Kidney (tissue), 14 donors: ENCODE data around the gene USP37. TPM values are rescaled to one million over a fixed set of nuclear protein-coding genes. Genes with fewer than 3 reads are reported as not detected.

ENCODE experiments used
- DNase-seq, 5 donors: peaks; one replicate each; pipeline ENCODE4 v3.0.0-alpha.2; 2013 to 2020
- FAIRE-seq: peaks from 2 replicates; lab custom pipeline; 2012; peaks lifted over from hg19 to GRCh38; lab: Jason Lieb, UNC
- H3K27ac ChIP-seq, 2 donors: one replicate each; pipeline ENCODE4 v1.7.0; 2013; ENCODE audit warnings: low read depth in 2 of 2, low read length in 2 of 2, inconsistent platforms in 1 of 2
- H3K27me3 ChIP-seq: one replicate; pipeline ENCODE4 v1.7.1; 2013; ENCODE audit warnings: low read length, inconsistent platforms; ENCODE audit not compliant: control insufficient read depth, insufficient read depth
- H3K36me3 ChIP-seq, 3 donors: one replicate each; pipeline versions ENCODE4 v1.7.0 to v1.7.1; 2013; ENCODE audit warnings: low read length in 3 of 3, control low read depth in 1 of 3, inconsistent platforms in 1 of 3; ENCODE audit not compliant: insufficient read depth in 3 of 3, control insufficient read depth in 2 of 3
- H3K4me1 ChIP-seq, 3 donors: one replicate each; pipeline versions ENCODE4 v1.7.0 to v1.7.1; 2013; ENCODE audit warnings: low read length in 3 of 3, inconsistent platforms in 1 of 3, low read depth in 1 of 3; ENCODE audit not compliant: control insufficient read depth in 2 of 3, insufficient read depth in 2 of 3
- H3K4me3 ChIP-seq, 3 donors: one replicate each; pipeline versions ENCODE4 v1.7.0 to v1.8.1; 2013; ENCODE audit warnings: low read length in 3 of 3, control low read depth in 1 of 3, inconsistent platforms in 1 of 3
- H3K9ac ChIP-seq, 3 donors: one replicate each; pipeline versions ENCODE4 v1.7.0 to v1.7.1; 2013; ENCODE audit warnings: low read length in 3 of 3, control low read depth in 1 of 3, inconsistent platforms in 1 of 3
- H3K9me3 ChIP-seq, 3 donors: one replicate each; pipeline versions ENCODE4 v1.7.0 to v1.7.1; 2013; ENCODE audit warnings: low read length in 3 of 3, control low read depth in 1 of 3, inconsistent platforms in 1 of 3; ENCODE audit not compliant: control insufficient read depth in 2 of 3, insufficient read depth in 1 of 3
- intact Hi-C: fragments of 100-400 bp; cut with DNase I; formaldehyde crosslinking; loops from one replicate; pipeline ENCODE4 v1.11.1; 2022
- polyA plus RNA-seq: library from polyadenylated mRNA; stranded (reverse); fragments of 350-450 nt; fragmentation: Illumina TruSeq; extraction: RNeasy Lipid Tissue Mini Kit (QIAGEN cat#74804); gene quantifications from one replicate; pipeline ENCODE4 v1.2.3, GENCODE V29; 2014; ENCODE audit warnings: low read depth, low replicate concordance; ENCODE audit not compliant: insufficient read depth
- total RNA-seq: library from RNA; stranded (reverse); fragmentation: NEBNext Ultra II Directional; extraction: Animal tissue kit (Norgen Biotek cat#: 25700); gene quantifications from one replicate; pipeline ENCODE4 v1.2.1, GENCODE V29; 2021
- TF ChIP-seq, protein P1 (sequence below): IDR thresholded peaks from 3 replicates; pipeline ENCODE4 v1.5.1; 2012; ENCODE audit warnings: mild to moderate bottlenecking, moderate library complexity, borderline replicate concordance; ENCODE audit not compliant: insufficient read depth; ENCODE audit errors: extremely low read depth
- donor health status: control.
- donor health status: control.
- donor health status: control.
- donor health status: control.
- donor health status: control.
- donor health status: DM: yes; HTN: yes; CAD: no.
- donor health status: Normal renal cell carcinoma (clear cell type).

USP37 gene
- total and polyA plus RNA-seq, 2 donors from 2014 or later: 1.8 to 13.5 TPM

DNA sequence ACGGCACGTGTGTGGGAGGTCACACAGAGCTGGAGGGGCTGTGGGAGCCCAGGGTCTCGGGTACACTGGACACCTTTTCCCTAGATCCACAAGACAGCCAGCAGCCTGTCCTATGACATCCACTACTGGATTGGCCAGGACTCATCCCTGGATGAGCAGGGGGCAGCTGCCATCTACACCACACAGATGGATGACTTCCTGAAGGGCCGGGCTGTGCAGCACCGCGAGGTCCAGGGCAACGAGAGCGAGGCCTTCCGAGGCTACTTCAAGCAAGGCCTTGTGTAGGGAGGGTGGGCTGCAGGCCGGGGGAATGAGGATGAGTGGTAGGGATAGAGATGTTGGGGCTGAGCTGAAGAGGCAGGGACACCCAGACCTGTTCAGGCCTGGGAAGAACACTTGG is 142.6 kb downstream of the USP37 start:
- TF ChIP-seq, protein P1, sequence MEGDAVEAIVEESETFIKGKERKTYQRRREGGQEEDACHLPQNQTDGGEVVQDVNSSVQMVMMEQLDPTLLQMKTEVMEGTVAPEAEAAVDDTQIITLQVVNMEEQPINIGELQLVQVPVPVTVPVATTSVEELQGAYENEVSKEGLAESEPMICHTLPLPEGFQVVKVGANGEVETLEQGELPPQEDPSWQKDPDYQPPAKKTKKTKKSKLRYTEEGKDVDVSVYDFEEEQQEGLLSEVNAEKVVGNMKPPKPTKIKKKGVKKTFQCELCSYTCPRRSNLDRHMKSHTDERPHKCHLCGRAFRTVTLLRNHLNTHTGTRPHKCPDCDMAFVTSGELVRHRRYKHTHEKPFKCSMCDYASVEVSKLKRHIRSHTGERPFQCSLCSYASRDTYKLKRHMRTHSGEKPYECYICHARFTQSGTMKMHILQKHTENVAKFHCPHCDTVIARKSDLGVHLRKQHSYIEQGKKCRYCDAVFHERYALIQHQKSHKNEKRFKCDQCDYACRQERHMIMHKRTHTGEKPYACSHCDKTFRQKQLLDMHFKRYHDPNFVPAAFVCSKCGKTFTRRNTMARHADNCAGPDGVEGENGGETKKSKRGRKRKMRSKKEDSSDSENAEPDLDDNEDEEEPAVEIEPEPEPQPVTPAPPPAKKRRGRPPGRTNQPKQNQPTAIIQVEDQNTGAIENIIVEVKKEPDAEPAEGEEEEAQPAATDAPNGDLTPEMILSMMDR: no peak
- Histone ChIP-seq H3K27me3 (no peaks in the 10 kb centered on the region), H3K9ac (no peak overlapping the region), H3K4me1 (no peaks in the 10 kb centered on the region), H3K4me3 (no peak overlapping the region), H3K36me3 (peaks cover 0 to 3% (median 0%) of the 10 kb centered on the region in 3 donors), H3K27ac (no peak overlapping the region), H3K9me3 (no peaks in the 10 kb centered on the region)
- intact Hi-C loops: no loop called here
- DNase-seq (no peak), FAIRE-seq (no peak)

DNA sequence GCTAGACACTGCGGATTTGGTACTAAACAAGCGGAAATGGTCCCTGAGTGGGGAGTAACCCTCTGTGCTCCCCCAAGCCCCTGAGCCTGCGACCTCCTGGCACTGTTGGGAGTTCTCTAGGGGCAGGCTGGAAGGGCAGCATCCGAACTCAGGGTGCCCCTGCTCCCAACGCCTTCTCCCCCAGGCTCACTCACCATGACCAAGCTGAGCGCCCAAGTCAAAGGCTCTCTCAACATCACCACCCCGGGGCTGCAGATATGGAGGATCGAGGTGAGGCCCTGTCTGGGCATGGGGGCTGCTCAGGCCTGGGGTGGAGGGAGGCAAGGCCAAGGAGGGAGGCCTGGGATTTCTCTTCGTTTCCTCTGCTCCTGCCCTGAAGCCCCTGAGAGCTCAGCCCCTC is 144.6 kb downstream of the USP37 start:
- no peaks in the 10 kb centered on the region for H3K27me3 ChIP-seq
- H3K27ac ChIP-seq: no peak overlapping the region
- no peak for DNase-seq
- intact Hi-C loops: no loop called here
- H3K9me3 ChIP-seq: no peaks in the 10 kb centered on the region
- TF ChIP-seq, protein P1: no peak
- H3K9ac ChIP-seq: no peak overlapping the region
- peaks cover 0 to 3% (median 0%) of the 10 kb centered on the region in 3 donors for H3K36me3 ChIP-seq
- no peak overlapping the region for H3K4me3 ChIP-seq
- FAIRE-seq: no peak
- H3K4me1 ChIP-seq: no peaks in the 10 kb centered on the region

GRCh38 chr2:218422403-218423086 is 145.6 kb downstream of the USP37 start:
- Histone ChIP-seq H3K4me3 (no peak overlapping the region), H3K9me3 (no peaks in the 10 kb centered on the region), H3K4me1 (no peaks in the 10 kb centered on the region), H3K36me3 (no peaks in the 10 kb centered on the region), H3K9ac (no peak overlapping the region), H3K27ac (no peak overlapping the region), H3K27me3 (no peaks in the 10 kb centered on the region)
- TF ChIP-seq, protein P1: no peak
- FAIRE-seq: no peak
- intact Hi-C loops: no loop called here
- no peak for DNase-seq
